HL-60/S4 treated with phorbol 12-myristate 13-acetate at 8.2 ng/mL for 4 days and 3 days (cell line): ENCODE results near the gene AHNAK.

ENCODE experiments used
- in situ Hi-C: fragments of 300-500 bp; cut with MboI; formaldehyde crosslinking; loops from 2 replicates; pipeline ENCODE4 v1.15.0; 2022; ENCODE audit warnings: low sequenced_read_pairs

The AHNAK gene

GRCh38 chr11:62498031-62498430, 48.6 kb downstream of the AHNAK start:
- in situ Hi-C loops = no loop called here

- in situ Hi-C loops = no loop called here
These were observed 49.3 kb downstream of the AHNAK start for GRCh38 chr11:62497132-62497801.

- in situ Hi-C loops = no loop called here
These were observed 49.9 kb downstream of the AHNAK start for GRCh38 chr11:62496676-62497075.

GRCh38 chr11:62494246-62494645, 52.4 kb downstream of the AHNAK start:
- in situ Hi-C loops = no loop called here

GRCh38 chr11:62493801-62494200, 52.8 kb downstream of the AHNAK start:
- in situ Hi-C loops = no loop called here

GRCh38 chr11:62492586-62492985, 54.0 kb downstream of the AHNAK start:
- in situ Hi-C loops = no loop called here

GRCh38 chr11:62491571-62492329, 54.9 kb downstream of the AHNAK start:
- in situ Hi-C loops = no loop called here

GRCh38 chr11:62489204-62489603, 57.4 kb downstream of the AHNAK start:
- in situ Hi-C loops = no loop called here

- in situ Hi-C loops = no loop called here
These were observed 58.7 kb downstream of the AHNAK start for GRCh38 chr11:62487738-62488551.

- in situ Hi-C loops = no loop called here
These were observed 59.5 kb downstream of the AHNAK start for GRCh38 chr11:62487136-62487535.

- in situ Hi-C loops = no loop called here
These were observed 62.3 kb downstream of the AHNAK start for GRCh38 chr11:62484352-62484751.

GRCh38 chr11:62482753-62483152, 63.9 kb downstream of the AHNAK start:
- in situ Hi-C loops = no loop called here

GRCh38 chr11:62479631-62480201, 66.9 kb downstream of the AHNAK start:
- in situ Hi-C loops = no loop called here

- in situ Hi-C loops = no loop called here
These were observed 68.7 kb downstream of the AHNAK start for GRCh38 chr11:62477927-62478326.

GRCh38 chr11:62472063-62472884, 74.3 kb downstream of the AHNAK start:
- in situ Hi-C loops = no loop called here

- in situ Hi-C loops = no loop called here
These were observed 75.0 kb downstream of the AHNAK start for GRCh38 chr11:62471603-62472002.

- in situ Hi-C loops = no loop called here
These were observed 78.0 kb downstream of the AHNAK start for GRCh38 chr11:62468577-62468976.

GRCh38 chr11:62466444-62466843, 80.2 kb downstream of the AHNAK start:
- in situ Hi-C loops = no loop called here

GRCh38 chr11:62464655-62465054, 82.0 kb downstream of the AHNAK start:
- in situ Hi-C loops = no loop called here

GRCh38 chr11:62463121-62463542, 83.5 kb downstream of the AHNAK start:
- in situ Hi-C loops = no loop called here
